GM18909 (cell line): ENCODE measurements around the gene TRIM45.

Experiments
- ATAC-seq: cut with Tn5 transposase; IDR thresholded peaks from one replicate; pipeline ENCODE4 v1.9.1; 2021; ENCODE audit warnings: mild to moderate bottlenecking; ENCODE audit not compliant: unreplicated experiment, poor library complexity

TRIM45 gene

GRCh38 chr1:117067533-117068370 lies 53.8 kb downstream of the TRIM45 start:
- peak; percentile 77 for ATAC-seq

GRCh38 chr1:117066367-117066766 lies 55.2 kb downstream of the TRIM45 start:
- no peak for ATAC-seq

GRCh38 chr1:117061986-117062415 lies 59.5 kb downstream of the TRIM45 start:
- peak; percentile 16 for ATAC-seq
